IPS DF 6.9 (cell line): ENCODE measurements around the gene ALPL.
"Not testable (repeated sequence)": the region's sequence is repeated elsewhere in the genome, so short reads cannot be mapped to it uniquely, and the experiment has no call there.

Source experiments
- DNase-seq: peaks from one replicate; pipeline ENCODE4 v3.0.0-alpha.2; 2013; ENCODE audit warnings: low read depth, low spot score
- H3K27ac ChIP-seq: one replicate; pipeline ENCODE4 v1.5.1; 2013; ENCODE audit warnings: low read length, control low read depth
- H3K27me3 ChIP-seq: 2 replicates; pipeline ENCODE4 v1.6.1; 2013; ENCODE audit warnings: mild to moderate bottlenecking, low read length; ENCODE audit not compliant: control insufficient read depth, insufficient read depth
- H3K36me3 ChIP-seq: 2 replicates; pipeline ENCODE4 v1.6.1; 2013; ENCODE audit warnings: low read length; ENCODE audit not compliant: control insufficient read depth, insufficient read depth
- H3K4me1 ChIP-seq: 2 replicates; pipeline ENCODE4 v1.6.1; 2013; ENCODE audit warnings: low read length; ENCODE audit not compliant: control insufficient read depth, insufficient read depth
- H3K4me3 ChIP-seq: 2 replicates; pipeline ENCODE4 v1.5.1; 2013; ENCODE audit warnings: mild to moderate bottlenecking, low read length
- H3K9me3 ChIP-seq: 2 replicates; pipeline ENCODE4 v1.6.1; 2013; ENCODE audit warnings: low read length, inconsistent platforms; ENCODE audit not compliant: control insufficient read depth, insufficient read depth
- WGBS: extraction: QIAGEN DNeasy Blood & Tissue Kit; methylation state at CpG from one replicate; pipeline ENCODE4 v1.1.7; 2013; ENCODE audit warnings: mixed read lengths, missing lambda C conversion rate; ENCODE audit not compliant: insufficient read length, insufficient coverage; 5-methylcytosine and 5-hydroxymethylcytosine counted together

ALPL gene

GRCh38 chr1:21509351-21510112 is at the start of gene ALPL:
Gene ALPL, plus strand, starts transcription at chr1:21509423. Its CDS starts 44,659 bp downstream, at chr1:21554082.
- Histone ChIP-seq H3K27me3 (no peaks in the 10 kb centered on the region; the same call in 1 of the 2 replicates), H3K27ac (no peak within 1 kb of the TSS), H3K36me3 (no peaks in the 10 kb centered on the region), H3K4me3 (peak within 1 kb of the TSS; percentile 86), H3K4me1 (peaks cover 3% of the 10 kb centered on the region; the same call in 1 of the 2 replicates), H3K9me3 (no peaks in the 10 kb centered on the region)
- no peak for DNase-seq
- WGBS = no CpG with 5 or more reads among the region's 67 CpGs

- DNase-seq, H3K4me3 ChIP-seq, H3K27ac ChIP-seq, H3K36me3 ChIP-seq, H3K27me3 ChIP-seq, H3K9me3 ChIP-seq, H3K4me1 ChIP-seq: not testable (repeated sequence)
These were observed 44.1 kb upstream of the ALPL start for GRCh38 chr1:21465127-21465526.

- WGBS = no CpG with 5 or more reads among the region's 4 CpGs
- not testable (repeated sequence) for H3K4me3 ChIP-seq
These were observed 41.3 kb upstream of the ALPL start for GRCh38 chr1:21467946-21468345.

GRCh38 chr1:21468599-21468998 is 40.6 kb upstream of the ALPL start:
- Histone ChIP-seq H3K27me3 (no peaks in the 10 kb centered on the region), H3K4me1 (0 out of 2 replicates have a peak, but pooled peaks cover 1% of the 10 kb centered on the region), H3K4me3 (no peak overlapping the region), H3K36me3 (no peaks in the 10 kb centered on the region), H3K27ac (no peak overlapping the region), H3K9me3 (no peaks in the 10 kb centered on the region)
- no CpG with 5 or more reads among the region's 10 CpGs for WGBS
- peak; percentile 25 for DNase-seq

More at GRCh38 chr1:21467946-21468345, 41.3 kb upstream of the ALPL start:
- not testable (repeated sequence) for H3K27ac ChIP-seq, H3K4me1 ChIP-seq, DNase-seq, H3K9me3 ChIP-seq, H3K36me3 ChIP-seq, H3K27me3 ChIP-seq

- no peaks in the 10 kb centered on the region for H3K36me3 ChIP-seq
- DNase-seq = no peak
- no CpG with 5 or more reads among the region's 9 CpGs for WGBS
- 0 out of 2 replicates have a peak, but pooled peaks cover 1% of the 10 kb centered on the region for H3K4me1 ChIP-seq
- H3K27ac ChIP-seq = no peak overlapping the region
- H3K27me3 ChIP-seq = no peaks in the 10 kb centered on the region
- H3K9me3 ChIP-seq = no peaks in the 10 kb centered on the region
- H3K4me3 ChIP-seq = no peak overlapping the region
These were observed 39.6 kb upstream of the ALPL start for GRCh38 chr1:21469581-21469980.

GRCh38 chr1:21472861-21473260 is 36.4 kb upstream of the ALPL start:
- no peak overlapping the region for H3K27ac ChIP-seq
- DNase-seq = no peak
- no CpG with 5 or more reads among the region's 5 CpGs for WGBS

GRCh38 chr1:21478356-21478755 is 30.9 kb upstream of the ALPL start:
- WGBS = no CpG with 5 or more reads among the region's 6 CpGs
- DNase-seq = no peak
- no peak overlapping the region for H3K4me3 ChIP-seq
- no peaks in the 10 kb centered on the region for H3K9me3 ChIP-seq
- H3K27ac ChIP-seq = no peak overlapping the region
- H3K36me3 ChIP-seq = no peaks in the 10 kb centered on the region
- no peaks in the 10 kb centered on the region for H3K4me1 ChIP-seq
- no peaks in the 10 kb centered on the region for H3K27me3 ChIP-seq

More at GRCh38 chr1:21472861-21473260, 36.4 kb upstream of the ALPL start:
- no peak overlapping the region for H3K4me3 ChIP-seq
- no peaks in the 10 kb centered on the region for H3K9me3 ChIP-seq
- no peaks in the 10 kb centered on the region for H3K36me3 ChIP-seq
- H3K4me1 ChIP-seq = 0 out of 2 replicates have a peak, but pooled peaks cover 1% of the 10 kb centered on the region
- H3K27me3 ChIP-seq = no peaks in the 10 kb centered on the region

- DNase-seq, H3K36me3 ChIP-seq, H3K4me3 ChIP-seq, H3K9me3 ChIP-seq, H3K27me3 ChIP-seq, H3K4me1 ChIP-seq, H3K27ac ChIP-seq: not testable (repeated sequence)
- WGBS = no CpG with 5 or more reads among the region's 4 CpGs
These were observed 25.3 kb upstream of the ALPL start for GRCh38 chr1:21483881-21484280.

GRCh38 chr1:21489146-21489545 is 20.1 kb upstream of the ALPL start:
- Histone ChIP-seq H3K4me3 (no peak overlapping the region), H3K27me3 (no peaks in the 10 kb centered on the region), H3K4me1 (no peaks in the 10 kb centered on the region), H3K9me3 (no peaks in the 10 kb centered on the region), H3K36me3 (no peaks in the 10 kb centered on the region), H3K27ac (no peak overlapping the region)
- no peak for DNase-seq
- no CpG with 5 or more reads among the region's 11 CpGs for WGBS

- no peak for DNase-seq
- no peaks in the 10 kb centered on the region for H3K9me3 ChIP-seq
- H3K27me3 ChIP-seq = no peaks in the 10 kb centered on the region
- no peaks in the 10 kb centered on the region for H3K4me1 ChIP-seq
- no peaks in the 10 kb centered on the region for H3K36me3 ChIP-seq
- no peak overlapping the region for H3K27ac ChIP-seq
- no peak overlapping the region for H3K4me3 ChIP-seq
- no CpG with 5 or more reads among the region's 11 CpGs for WGBS
These were observed 18.3 kb upstream of the ALPL start for GRCh38 chr1:21490774-21491487.
